H1 (cell line): ENCODE results near the gene TSPAN15. TPM values are rescaled to one million over a fixed set of nuclear protein-coding genes. Genes with fewer than 3 reads are reported as not detected.

Experiments used
- CTCF ChIA-PET: fragments of 300-600 bp; sonication (Branson Sonifier 250); formaldehyde crosslinking; loops from one replicate; lab custom pipeline; 2021; ENCODE audit not compliant: partially characterized antibody; lab: Charles Lee
- POLR2A ChIA-PET: fragments of 300-600 bp; sonication (Branson Sonifier 250); formaldehyde crosslinking; loops from one replicate; lab custom pipeline; 2021; ENCODE audit warnings: inconsistent platforms; ENCODE audit not compliant: partially characterized antibody; lab: Charles Lee
- DNase-seq, 2 experiments: peaks; one replicate each; pipeline versions ENCODE4 v3.0.0 to v3.0.0-alpha.2; 2010 to 2022; ENCODE audit warnings: low spot score in 2 of 2, low read depth in 1 of 2, mixed read lengths in 1 of 2
- FAIRE-seq: peaks from 2 replicates; lab custom pipeline; 2011; peaks lifted over from hg19 to GRCh38; lab: Jason Lieb, UNC
- H2AFZ ChIP-seq: 2 replicates; pipeline ENCODE4 v1.8.1; 2012; ENCODE audit warnings: low read length, inconsistent platforms
- H2AK5ac ChIP-seq: 2 replicates; pipeline ENCODE4 v1.6.1; 2013; ENCODE audit warnings: low read depth, low read length
- H2BK120ac ChIP-seq: replicated peaks from 2 replicates; pipeline ENCODE3; 2013; ENCODE audit warnings: low read depth, low read length, inconsistent platforms
- H2BK12ac ChIP-seq: 2 replicates; pipeline ENCODE4 v1.6.1; 2013; ENCODE audit warnings: low read depth, low read length
- H2BK15ac ChIP-seq: 2 replicates; pipeline ENCODE4 v1.6.1; 2013; ENCODE audit warnings: low read length
- H2BK20ac ChIP-seq: 2 replicates; pipeline ENCODE4 v1.6.1; 2013; ENCODE audit warnings: low read length
- H2BK5ac ChIP-seq: 2 replicates; pipeline ENCODE4 v1.6.1; 2013; ENCODE audit warnings: low read depth, low read length
- H3K14ac ChIP-seq: 2 replicates; pipeline ENCODE4 v1.6.1; 2013; ENCODE audit warnings: inconsistent platforms; ENCODE audit not compliant: insufficient read length
- H3K18ac ChIP-seq: 2 replicates; pipeline ENCODE4 v1.6.1; 2013; ENCODE audit warnings: low read length; ENCODE audit errors: extremely low read depth
- H3K23ac ChIP-seq: 2 replicates; pipeline ENCODE4 v1.6.1; 2013; ENCODE audit warnings: inconsistent platforms; ENCODE audit not compliant: insufficient read length
- H3K23me2 ChIP-seq: 2 replicates; pipeline ENCODE4 v1.6.1; 2013; ENCODE audit warnings: low read depth, low read length
- H3K27ac ChIP-seq: 2 replicates; pipeline ENCODE4 v1.6.1; 2011; ENCODE audit warnings: low read depth, low read length, inconsistent platforms
- H3K27me3 ChIP-seq, 4 experiments: replicated peaks in 1 of 4; 1 replicate in 1 of 4; 2 replicates in 3 of 4; pipeline versions ENCODE4 v1.6.1 to v1.8.1; 2011 to 2013; ENCODE audit warnings: low read length in 3 of 4, mild to moderate bottlenecking in 3 of 4, inconsistent platforms in 2 of 4, mixed read lengths in 2 of 4, moderate library complexity in 1 of 4; ENCODE audit not compliant: control insufficient read depth in 3 of 4, insufficient read depth in 3 of 4; ENCODE audit errors: extremely low read depth in 1 of 4
- H3K36me3 ChIP-seq, 4 experiments: 2 replicates each; pipeline versions ENCODE4 v1.6.1 to v1.8.1; 2011 to 2013; ENCODE audit warnings: mild to moderate bottlenecking in 4 of 4, low read length in 3 of 4, moderate library complexity in 2 of 4, control low read depth in 1 of 4, inconsistent platforms in 1 of 4; ENCODE audit not compliant: insufficient read depth in 4 of 4, control insufficient read depth in 2 of 4
- H3K4ac ChIP-seq: replicated peaks from 2 replicates; pipeline ENCODE3; 2013; ENCODE audit warnings: low read length, low read depth, mixed read lengths, inconsistent platforms; ENCODE audit not compliant: insufficient read length
- H3K4me1 ChIP-seq, 4 experiments: replicated peaks in 1 of 4; 1 replicate in 1 of 4; 2 replicates in 3 of 4; pipeline versions ENCODE4 v1.6.1 to v1.8.1; 2011 to 2013; ENCODE audit warnings: low read length in 3 of 4, inconsistent platforms in 2 of 4, mixed read lengths in 1 of 4; ENCODE audit not compliant: insufficient read depth in 4 of 4, control insufficient read depth in 3 of 4
- H3K4me2 ChIP-seq, 2 experiments: 2 replicates each; pipeline versions ENCODE4 v1.6.1 to v1.8.1; 2011 to 2013; ENCODE audit warnings: low read depth in 2 of 2, low read length in 2 of 2, control low read depth in 1 of 2, inconsistent platforms in 1 of 2, mild to moderate bottlenecking in 1 of 2; ENCODE audit not compliant: insufficient read depth in 1 of 2
- H3K4me3 ChIP-seq, 4 experiments: fragments of 200-600, 300-600 bp in 1 of 4; sonication (generic), shearing (Covaris generic), sonication (Bioruptor Twin) in 1 of 4; 2 replicates each; pipeline versions ENCODE4 v1.5.1 to v1.8.1; 2011 to 2016; ENCODE audit warnings: low read length in 4 of 4, low read depth in 3 of 4, control low read depth in 2 of 4, inconsistent platforms in 2 of 4, mild to moderate bottlenecking in 2 of 4, mixed read lengths in 1 of 4, moderate library complexity in 1 of 4; ENCODE audit not compliant: insufficient read depth in 2 of 4; ENCODE audit errors: extremely low read depth in 1 of 4
- H3K56ac ChIP-seq: replicated peaks from 2 replicates; pipeline ENCODE3; 2013; ENCODE audit warnings: low read depth, mild to moderate bottlenecking, mixed read lengths, low read length, inconsistent platforms; ENCODE audit not compliant: insufficient read length
- H3K79me1 ChIP-seq: 2 replicates; pipeline ENCODE4 v1.6.1; 2013; ENCODE audit warnings: low read depth, low read length, control low read depth
- H3K79me2 ChIP-seq, 2 experiments: 2 replicates each; pipeline versions ENCODE4 v1.6.1 to v1.8.1; 2012 to 2013; ENCODE audit warnings: low read length in 2 of 2, mild to moderate bottlenecking in 2 of 2, inconsistent platforms in 1 of 2; ENCODE audit not compliant: insufficient read depth in 2 of 2, control insufficient read depth in 1 of 2
- H3K9ac ChIP-seq, 4 experiments: replicated peaks in 1 of 4; 1 replicate in 1 of 4; 2 replicates in 3 of 4; pipeline versions ENCODE4 v1.6.1 to v1.8.1; 2011 to 2013; ENCODE audit warnings: low read depth in 3 of 4, low read length in 3 of 4, control low read depth in 2 of 4, mild to moderate bottlenecking in 2 of 4, moderate library complexity in 2 of 4, inconsistent platforms in 1 of 4; ENCODE audit errors: extremely low read depth in 1 of 4
- H3K9me3 ChIP-seq, 2 experiments: 2 replicates each; pipeline versions ENCODE4 v1.6.1 to v1.8.1; 2012 to 2013; ENCODE audit warnings: mild to moderate bottlenecking in 2 of 2, moderate library complexity in 2 of 2, control low read depth in 1 of 2, inconsistent platforms in 1 of 2, low read depth in 1 of 2, low read length in 1 of 2, mixed read lengths in 1 of 2; ENCODE audit not compliant: insufficient read depth in 2 of 2
- H4K20me1 ChIP-seq, 2 experiments: replicated peaks in 1 of 2; 2 replicates each; pipeline versions ENCODE3 to v1.8.1; 2011 to 2013; ENCODE audit warnings: inconsistent platforms in 2 of 2, low read length in 2 of 2, mild to moderate bottlenecking in 1 of 2; ENCODE audit not compliant: insufficient read depth in 2 of 2, control insufficient read depth in 1 of 2
- H4K5ac ChIP-seq: 2 replicates; pipeline ENCODE4 v1.6.1; 2013; ENCODE audit warnings: low read length, low read depth, mixed read lengths, inconsistent platforms; ENCODE audit not compliant: insufficient read length
- H4K8ac ChIP-seq: 2 replicates; pipeline ENCODE4 v1.8.0; 2013; ENCODE audit warnings: mild to moderate bottlenecking, moderate library complexity, low read length, inconsistent platforms; ENCODE audit not compliant: insufficient read depth; ENCODE audit errors: extremely low read depth
- H4K91ac ChIP-seq: replicated peaks from 2 replicates; pipeline ENCODE3; 2013; ENCODE audit warnings: low read length, mixed read lengths, inconsistent platforms; ENCODE audit not compliant: insufficient read length
- CHD1 ChIP-seq: IDR thresholded peaks from 2 replicates; pipeline ENCODE4 v1.6.1; 2012; ENCODE audit warnings: low read depth, low read length, improper control_type of control experiment
- CTBP2 ChIP-seq: IDR thresholded peaks from 2 replicates; pipeline ENCODE4 v1.7.0; 2011; ENCODE audit warnings: borderline replicate concordance, mild to moderate bottlenecking, moderate library complexity, mixed read lengths, low read length; ENCODE audit not compliant: insufficient read depth, insufficient read length
- EZH2 ChIP-seq: fragments of 200-600 bp; sonication (generic); IDR thresholded peaks from 2 replicates; pipeline ENCODE4 v1.7.1; 2012; ENCODE audit warnings: low read depth, mild to moderate bottlenecking, moderate library complexity, low read length, inconsistent platforms; ENCODE audit not compliant: severe bottlenecking
- POLR2A ChIP-seq, 2 experiments: IDR thresholded peaks; 1 replicate in 1 of 2; 2 replicates in 1 of 2; pipeline ENCODE4 v1.6.1; 2011; ENCODE audit warnings: low read depth in 2 of 2, low read length in 2 of 2, mild to moderate bottlenecking in 2 of 2; ENCODE audit errors: control extremely low read depth in 1 of 2
- RAD21 ChIP-seq, 2 experiments: IDR thresholded peaks in 1 of 2; conservative IDR thresholded peaks in 1 of 2; 2 replicates each; pipeline ENCODE4 v1.6.1; 2011; ENCODE audit warnings: low read depth in 2 of 2, low read length in 2 of 2, improper control_type of control experiment in 1 of 2, inconsistent platforms in 1 of 2, mild to moderate bottlenecking in 1 of 2, moderate library complexity in 1 of 2
- SIX5 ChIP-seq: IDR thresholded peaks from 2 replicates; pipeline ENCODE4 v1.6.1; 2011; ENCODE audit warnings: mild to moderate bottlenecking, low read depth, low read length
- SP4 ChIP-seq: IDR thresholded peaks from 2 replicates; pipeline ENCODE4 v1.6.1; 2012; ENCODE audit warnings: low read length, inconsistent platforms
- SUZ12 ChIP-seq: fragments of 200-600 bp; sonication (generic); IDR thresholded peaks from 2 replicates; pipeline ENCODE4 v1.6.1; 2012; ENCODE audit warnings: mild to moderate bottlenecking, inconsistent platforms, low read length, moderate library complexity, mixed read lengths
- TCF12 ChIP-seq: IDR thresholded peaks from 2 replicates; pipeline ENCODE4 v1.6.1; 2011; ENCODE audit warnings: low read depth, mild to moderate bottlenecking, low read length
- WGBS, 2 experiments: shearing (Covaris generic) in 1 of 2; methylation state at CpG; one replicate each; pipeline versions ENCODE4 v1.1.6 to v1.1.7; 2013 to 2015; ENCODE audit warnings: low lambda C conversion rate in 2 of 2, mixed read lengths in 2 of 2, inconsistent platforms in 1 of 2, low coverage in 1 of 2, missing lambda C conversion rate in 1 of 2; ENCODE audit not compliant: insufficient replicate concordance in 2 of 2, insufficient coverage in 1 of 2, insufficient read length in 1 of 2; ENCODE audit errors: extremely low coverage in 1 of 2, missing lambda C conversion rate in 1 of 2; 5-methylcytosine and 5-hydroxymethylcytosine counted together
- polyA plus RNA-seq, 7 experiments: library from polyadenylated mRNA; depleted of rRNA in 3 of 7; stranded (reverse) in 5 of 7; unstranded in 2 of 7; fragments of >200 nt in 5 of 7; fragments of 200-250 nt in 2 of 7; gene quantifications; 1 replicate in 5 of 7; 2 replicates in 1 of 7; 4 replicates in 1 of 7; pipeline versions ENCODE4 v1.2.1 to v1.2.3, GENCODE V29; 2011 to 2013; ENCODE audit warnings: missing spikeins in 2 of 7, mixed read lengths in 2 of 7
- total RNA-seq: library from RNA; stranded (reverse); fragmentation: NEBNext Ultra II Directional; extraction: Animal tissue kit (Norgen Biotek cat#: 25700); gene quantifications from 2 replicates; pipeline ENCODE4 v1.2.1, GENCODE V29; 2021
- TF ChIP-seq, protein P1 (sequence below): IDR thresholded peaks from 2 replicates; pipeline ENCODE4 v1.6.1; 2012; ENCODE audit warnings: low read length, inconsistent platforms

The TSPAN15 gene
- total and polyA plus RNA-seq, 2 of the 8 experiments (the other 6 are each of a cell fraction or from before 2014, with no cell fraction given), result 9.7 to 20.0 TPM

DNA sequence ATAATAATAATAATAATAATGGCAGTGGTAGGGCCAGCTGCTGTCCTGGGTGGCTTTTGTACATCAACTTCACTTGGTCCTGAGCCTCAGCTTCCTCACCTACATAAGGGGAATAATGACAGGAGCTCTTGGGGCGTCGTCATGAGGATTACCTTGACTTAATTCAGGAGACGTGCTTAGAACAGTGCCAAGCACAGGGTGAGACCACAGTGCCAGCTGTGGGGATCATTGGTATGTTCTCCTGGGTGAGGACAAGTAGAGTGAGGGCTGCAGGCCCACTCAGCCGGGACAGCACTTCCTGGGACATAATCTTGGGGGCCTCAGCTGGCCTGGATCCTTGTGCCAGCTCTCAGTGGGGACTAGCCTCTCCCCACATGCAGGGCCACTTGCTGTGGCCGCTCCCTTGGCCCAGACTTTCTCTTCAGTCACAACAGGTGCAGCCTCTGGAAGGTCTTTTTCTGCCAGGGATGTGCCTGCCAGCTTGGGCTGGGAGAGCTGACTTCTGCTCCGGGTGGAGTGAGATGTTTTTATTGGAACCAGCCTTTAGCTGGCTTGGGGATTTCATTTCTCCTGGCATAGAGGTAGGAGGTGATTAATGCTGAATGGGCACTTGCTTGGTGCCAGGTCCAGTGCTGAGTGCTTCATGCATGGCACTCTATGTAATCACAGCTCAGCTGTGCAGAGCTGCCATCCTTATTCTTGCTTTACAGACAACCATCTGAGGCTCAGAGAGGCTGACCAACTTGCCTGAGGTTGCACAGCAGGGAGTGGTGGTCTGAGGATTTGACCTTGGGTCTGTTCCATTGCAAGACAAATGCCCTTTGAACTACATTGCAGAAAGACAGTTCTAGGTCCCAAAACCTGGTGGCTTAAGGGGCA lies 45.3 kb downstream of the TSPAN15 start:
- peaks cover 3 to 6% of the 10 kb centered on the region in 2 experiments for H4K20me1 ChIP-seq
- H2BK20ac ChIP-seq, result no peak overlapping the region
- no peak overlapping the region for H3K4me3 ChIP-seq
- H3K79me2 ChIP-seq, result no peaks in the 10 kb centered on the region
- DNase-seq (no peak), FAIRE-seq (no peak)
- H2BK120ac ChIP-seq, result no peak overlapping the region
- no peak overlapping the region for H3K14ac ChIP-seq
- H2BK5ac ChIP-seq, result no peak overlapping the region
- H3K27me3 ChIP-seq, result no peaks in the 10 kb centered on the region
- POLR2A ChIA-PET, result interaction anchor here (0.7 kb wide), 1 partner anchor 19 kb away, joined by 4 read pairs; no protein-coding TSS in a partner anchor
- no peak overlapping the region for H4K5ac ChIP-seq
- no peak overlapping the region for H3K27ac ChIP-seq
- no peak overlapping the region for H3K23ac ChIP-seq
- no peak overlapping the region for H3K4ac ChIP-seq
- H3K9ac ChIP-seq, result no peak overlapping the region
- no peaks in the 10 kb centered on the region for H3K9me3 ChIP-seq
- no peak overlapping the region for H3K4me2 ChIP-seq
- CTCF ChIA-PET, result interaction anchor here (0.9 to 9.1 kb wide), 11 partner anchors 10 to 148 kb away, joined by 3 to 52 read pairs (median 4); partner anchors contain the start of gene TSPAN15
- H3K18ac ChIP-seq, result no peak overlapping the region
- TF ChIP-seq EZH2, result no peak
- TF ChIP-seq SUZ12, result no peak
- no peak for TF ChIP-seq SP4
- no peak for TF ChIP-seq TCF12
- TF ChIP-seq CTBP2, result no peak
- TF ChIP-seq POLR2A (IDR thresholded peaks at IDR 0.05; ENCODE audit: control extremely low read depth in 1 of 2, low read depth in 2 of 2, low read length in 2 of 2), result no peak
- no peak for TF ChIP-seq CHD1
- TF ChIP-seq, protein P1, sequence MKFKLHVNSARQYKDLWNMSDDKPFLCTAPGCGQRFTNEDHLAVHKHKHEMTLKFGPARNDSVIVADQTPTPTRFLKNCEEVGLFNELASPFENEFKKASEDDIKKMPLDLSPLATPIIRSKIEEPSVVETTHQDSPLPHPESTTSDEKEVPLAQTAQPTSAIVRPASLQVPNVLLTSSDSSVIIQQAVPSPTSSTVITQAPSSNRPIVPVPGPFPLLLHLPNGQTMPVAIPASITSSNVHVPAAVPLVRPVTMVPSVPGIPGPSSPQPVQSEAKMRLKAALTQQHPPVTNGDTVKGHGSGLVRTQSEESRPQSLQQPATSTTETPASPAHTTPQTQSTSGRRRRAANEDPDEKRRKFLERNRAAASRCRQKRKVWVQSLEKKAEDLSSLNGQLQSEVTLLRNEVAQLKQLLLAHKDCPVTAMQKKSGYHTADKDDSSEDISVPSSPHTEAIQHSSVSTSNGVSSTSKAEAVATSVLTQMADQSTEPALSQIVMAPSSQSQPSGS, result no peak
- TF ChIP-seq RAD21 (IDR thresholded peaks at IDR 0.05 in 1 of 2, conservative IDR thresholded peaks at IDR 0.05 in 1 of 2; ENCODE audit: low read depth in 2 of 2, low read length in 2 of 2), result no peak
- TF ChIP-seq SIX5, result no peak
- H4K8ac ChIP-seq, result no peak overlapping the region
- 85% methylated on average over 6 of the region's 6 CpGs; no CpG with 5 or more reads in 1 of the 2 experiments for WGBS, 2 experiments
- no peak overlapping the region for H4K91ac ChIP-seq
- H3K36me3 ChIP-seq, result no peaks in the 10 kb centered on the region
- peaks cover 0 to 7% (median 1%) of the 10 kb centered on the region in 4 experiments; a peak in 1 of 7 replicates for H3K4me1 ChIP-seq
- H2AFZ ChIP-seq, result no peak overlapping the region
- H2BK15ac ChIP-seq, result no peak overlapping the region
- no peaks in the 10 kb centered on the region for H3K23me2 ChIP-seq
- no peak overlapping the region for H2AK5ac ChIP-seq
- no peaks in the 10 kb centered on the region for H3K79me1 ChIP-seq
- no peak overlapping the region for H2BK12ac ChIP-seq
- no peak overlapping the region for H3K56ac ChIP-seq
